HG03064 (cell line): ENCODE results near the gene AKR1A1.

ENCODE experiments used
- ATAC-seq: cut with Tn5 transposase; IDR thresholded peaks from one replicate; pipeline ENCODE4 v1.9.1; 2021; ENCODE audit warnings: low read depth; ENCODE audit not compliant: unreplicated experiment

AKR1A1 gene

DNA sequence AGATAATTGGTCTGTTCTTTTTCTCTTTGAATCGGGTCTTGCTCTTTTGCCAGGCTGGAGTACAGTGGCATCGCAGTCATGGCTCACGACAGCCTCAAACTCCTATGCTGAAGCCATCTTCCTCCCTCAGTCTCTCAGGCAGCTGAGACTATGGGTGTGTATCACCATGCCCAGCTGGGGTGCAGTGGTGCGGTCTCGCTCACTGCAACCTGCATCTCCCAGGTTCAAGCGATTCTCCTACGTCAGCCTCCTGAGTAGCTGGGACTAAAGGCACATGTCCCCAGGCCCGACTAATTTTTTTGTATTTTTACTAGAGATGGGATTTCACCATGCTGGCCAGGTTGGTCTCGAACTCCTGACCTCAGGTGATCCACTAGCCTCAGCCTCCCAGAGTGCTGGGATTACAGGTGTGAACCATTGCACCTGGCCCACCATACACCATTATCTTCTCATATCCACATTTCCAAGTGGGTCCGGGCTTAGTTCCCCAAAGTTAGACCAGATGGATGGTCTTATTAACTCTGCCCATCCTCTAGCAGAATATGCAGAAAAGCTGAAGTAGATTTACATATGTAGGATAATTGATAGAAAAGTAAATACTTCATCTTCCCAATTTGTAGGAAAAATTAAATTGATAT lies 60.1 kb downstream of the AKR1A1 start:
- ATAC-seq: no peak

DNA sequence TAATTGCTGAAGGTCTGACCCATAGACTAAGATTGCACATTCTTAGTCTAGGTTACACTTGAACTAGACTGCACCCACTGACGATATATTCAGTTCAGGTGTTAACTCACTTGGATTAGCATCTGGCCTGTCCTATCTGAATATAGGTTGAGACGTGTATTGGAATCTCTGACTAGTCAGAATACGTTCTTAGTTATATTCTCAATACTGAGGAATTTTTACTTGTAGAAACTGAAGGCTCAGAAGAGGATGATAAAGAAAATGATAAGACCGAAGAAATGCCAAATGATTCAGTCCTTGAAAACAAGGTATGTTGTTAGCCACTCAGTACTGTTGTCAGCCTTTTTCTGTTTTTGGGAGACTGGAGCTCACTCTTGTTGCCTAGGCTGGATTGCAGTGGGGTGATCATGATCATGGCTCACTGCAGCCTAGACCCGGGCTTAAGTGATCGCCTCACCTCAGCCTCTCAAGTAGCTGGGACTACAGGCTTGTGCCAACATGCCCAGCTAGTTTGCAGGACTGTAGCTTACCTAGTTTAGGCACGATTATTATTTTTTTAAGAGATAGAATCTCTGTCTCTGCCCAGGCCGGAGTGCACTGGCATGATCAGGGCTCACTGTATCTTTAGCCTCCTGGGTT lies 62.4 kb downstream of the AKR1A1 start:
- no peak for ATAC-seq

DNA sequence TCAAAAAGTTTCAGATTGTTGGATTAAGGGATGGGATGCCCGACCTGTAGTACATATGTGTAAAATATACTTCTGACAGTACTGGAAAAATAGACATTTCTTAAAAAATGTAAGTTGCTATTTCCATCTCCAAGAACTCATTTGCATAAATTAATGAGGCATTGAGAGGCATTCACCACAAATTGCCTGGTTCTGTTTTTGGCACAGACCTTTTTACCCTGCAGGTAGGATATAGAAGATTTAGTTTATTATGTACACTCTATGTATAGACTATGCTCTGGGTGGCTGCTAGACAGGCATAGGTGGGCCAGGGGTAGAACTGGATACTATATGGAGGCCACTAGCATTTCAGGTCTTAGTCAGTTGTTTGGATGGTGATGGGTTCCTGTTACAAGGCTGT lies 65.3 kb downstream of the AKR1A1 start:
- ATAC-seq: no peak

DNA sequence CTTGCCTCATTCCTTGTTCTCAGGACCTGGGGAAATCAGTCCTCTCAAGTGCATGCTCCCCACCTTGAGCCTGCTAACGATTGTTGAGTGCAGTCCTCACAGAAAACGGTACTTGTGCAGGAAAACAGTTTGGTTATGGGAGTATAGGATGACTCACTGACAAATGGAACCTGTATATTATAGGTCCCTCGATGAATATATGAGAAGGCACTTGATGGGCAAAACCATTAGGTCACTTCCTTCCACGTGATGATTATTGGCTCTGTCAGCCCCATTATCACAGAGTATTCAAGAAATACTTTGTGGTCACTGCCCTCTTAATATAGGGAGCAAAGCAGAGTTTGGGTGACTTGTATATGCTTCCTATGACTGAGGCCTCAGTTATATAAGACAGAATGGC lies 67.0 kb downstream of the AKR1A1 start:
- no peak for ATAC-seq

DNA sequence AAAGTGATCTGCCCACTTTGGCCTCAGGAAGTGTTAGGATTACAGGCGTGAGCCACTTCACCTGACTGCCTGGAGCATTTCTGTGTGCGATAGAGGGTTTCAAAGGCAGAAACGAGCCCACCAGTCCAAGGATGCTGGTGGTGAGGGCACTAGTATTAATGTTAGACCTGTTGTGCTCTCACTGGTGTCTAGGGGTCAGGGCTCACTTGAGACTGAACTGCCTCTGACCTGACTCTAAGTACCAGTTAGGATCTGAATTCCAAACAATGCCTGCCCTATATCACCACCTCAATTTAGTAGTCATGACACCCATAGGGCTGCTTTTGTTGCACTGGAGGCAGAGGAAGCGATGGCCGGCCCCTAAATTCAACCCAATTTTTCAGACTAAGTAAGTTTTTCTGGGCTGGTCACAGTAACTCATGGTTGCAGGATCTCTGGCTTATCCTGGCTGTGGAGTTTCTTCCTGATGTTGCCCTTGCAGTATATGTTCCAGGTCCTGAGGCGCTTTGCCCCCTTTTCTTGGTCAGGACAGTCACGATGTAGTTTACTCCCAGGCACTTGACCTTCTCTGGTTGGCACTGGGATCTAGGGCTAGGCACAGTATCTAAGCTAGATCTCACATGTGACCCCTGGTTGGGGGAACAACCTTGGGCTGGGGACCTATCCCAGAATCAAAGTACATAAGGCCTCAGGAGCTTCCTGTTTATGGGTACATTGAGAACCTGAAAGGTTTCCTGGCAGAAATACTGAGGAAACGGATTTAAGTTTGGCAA lies 68.7 kb downstream of the AKR1A1 start:
- no peak for ATAC-seq
